SU-DHL-6 (cell line): ENCODE measurements around the gene ITSN2.

Experiments used
- EZH2phosphoT487 ChIP-seq: fragments of 200-600 bp; sonication (generic), shearing (Covaris generic); conservative IDR thresholded peaks from 2 replicates; pipeline ENCODE4 v1.6.1; 2018; ENCODE audit warnings: mild to moderate bottlenecking, antibody characterized with exemption, low read length, moderate library complexity, mixed read lengths
- TF ChIP-seq, protein P1 (sequence below): fragments of 200-600 bp; sonication (generic); IDR thresholded peaks from one replicate; pipeline ENCODE4 v1.5.1; 2017; ENCODE audit warnings: antibody characterized with exemption, mild to moderate bottlenecking, low read length, moderate library complexity; ENCODE audit not compliant: insufficient read depth, poor library complexity, severe bottlenecking

DNA sequence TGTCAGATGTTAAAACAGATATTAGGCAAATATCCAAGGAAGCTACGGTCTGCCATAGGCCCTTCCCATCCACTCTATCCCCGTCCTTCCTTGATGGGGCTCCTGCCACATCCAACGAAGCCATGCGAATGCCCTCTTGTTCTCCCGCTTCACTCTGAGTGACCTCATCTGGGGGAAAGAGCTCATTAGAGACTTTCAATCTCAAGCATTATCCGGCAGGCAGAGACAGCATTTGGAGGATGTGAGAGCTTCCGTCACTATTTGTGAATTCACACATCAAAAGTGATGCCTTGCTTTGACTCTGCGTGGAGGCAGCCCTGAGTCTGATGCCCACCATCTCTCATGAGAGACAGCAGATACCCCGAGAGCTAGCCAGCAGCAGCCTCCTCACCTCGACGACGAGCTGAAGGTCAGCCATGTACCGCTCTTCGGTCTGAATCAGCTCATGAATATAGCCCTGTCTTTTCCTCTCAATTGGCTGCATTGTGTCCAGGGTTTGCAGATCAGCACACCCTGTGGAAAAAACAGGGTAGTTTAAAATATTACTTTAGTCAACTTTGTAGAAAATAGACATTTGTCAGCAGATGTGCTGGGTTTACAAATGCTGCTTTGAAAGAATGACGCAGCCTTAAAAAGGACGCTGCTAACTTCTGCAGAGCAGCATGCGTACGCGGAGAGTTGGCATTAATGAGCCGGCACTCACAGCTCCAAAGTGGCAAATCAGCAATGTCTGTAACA, 139.6 kb downstream of the ITSN2 start:
- TF ChIP-seq, protein P1, sequence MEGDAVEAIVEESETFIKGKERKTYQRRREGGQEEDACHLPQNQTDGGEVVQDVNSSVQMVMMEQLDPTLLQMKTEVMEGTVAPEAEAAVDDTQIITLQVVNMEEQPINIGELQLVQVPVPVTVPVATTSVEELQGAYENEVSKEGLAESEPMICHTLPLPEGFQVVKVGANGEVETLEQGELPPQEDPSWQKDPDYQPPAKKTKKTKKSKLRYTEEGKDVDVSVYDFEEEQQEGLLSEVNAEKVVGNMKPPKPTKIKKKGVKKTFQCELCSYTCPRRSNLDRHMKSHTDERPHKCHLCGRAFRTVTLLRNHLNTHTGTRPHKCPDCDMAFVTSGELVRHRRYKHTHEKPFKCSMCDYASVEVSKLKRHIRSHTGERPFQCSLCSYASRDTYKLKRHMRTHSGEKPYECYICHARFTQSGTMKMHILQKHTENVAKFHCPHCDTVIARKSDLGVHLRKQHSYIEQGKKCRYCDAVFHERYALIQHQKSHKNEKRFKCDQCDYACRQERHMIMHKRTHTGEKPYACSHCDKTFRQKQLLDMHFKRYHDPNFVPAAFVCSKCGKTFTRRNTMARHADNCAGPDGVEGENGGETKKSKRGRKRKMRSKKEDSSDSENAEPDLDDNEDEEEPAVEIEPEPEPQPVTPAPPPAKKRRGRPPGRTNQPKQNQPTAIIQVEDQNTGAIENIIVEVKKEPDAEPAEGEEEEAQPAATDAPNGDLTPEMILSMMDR = no peak
- TF ChIP-seq EZH2phosphoT487 = no peak
